HG03558 (cell line): ENCODE measurements around the gene MAML2.

Source experiments
- ATAC-seq: cut with Tn5 transposase; IDR thresholded peaks from one replicate; pipeline ENCODE4 v1.9.1; 2021; ENCODE audit warnings: moderate number of reproducible peaks; ENCODE audit not compliant: unreplicated experiment; ENCODE audit errors: extremely low read depth

Gene MAML2

GRCh38 chr11:96319898-96320656 lies 22.9 kb downstream of the MAML2 start:
- no peak for ATAC-seq

DNA sequence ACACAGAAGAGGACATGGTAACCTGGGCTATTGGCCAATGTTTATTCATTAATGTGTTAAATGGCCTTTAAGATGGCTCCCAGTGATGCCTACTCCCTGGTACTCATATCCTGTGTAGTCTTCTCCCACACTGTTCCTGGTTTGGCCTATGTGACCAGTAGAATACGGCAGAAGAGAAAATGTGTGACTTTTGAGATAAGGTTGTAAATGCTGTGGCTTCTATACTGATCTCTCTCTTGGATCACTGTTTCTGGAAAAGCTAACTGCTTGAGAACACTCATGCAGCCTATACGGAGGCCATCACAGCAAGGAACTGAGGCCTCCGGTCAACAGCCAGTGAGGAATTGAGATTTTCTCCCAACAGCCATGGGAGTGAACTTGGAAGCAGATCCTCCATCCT lies 24.1 kb downstream of the MAML2 start:
- no peak for ATAC-seq

- no peak for ATAC-seq
Measured at GRCh38 chr11:96318399-96318798, 24.6 kb downstream of the MAML2 start.

DNA sequence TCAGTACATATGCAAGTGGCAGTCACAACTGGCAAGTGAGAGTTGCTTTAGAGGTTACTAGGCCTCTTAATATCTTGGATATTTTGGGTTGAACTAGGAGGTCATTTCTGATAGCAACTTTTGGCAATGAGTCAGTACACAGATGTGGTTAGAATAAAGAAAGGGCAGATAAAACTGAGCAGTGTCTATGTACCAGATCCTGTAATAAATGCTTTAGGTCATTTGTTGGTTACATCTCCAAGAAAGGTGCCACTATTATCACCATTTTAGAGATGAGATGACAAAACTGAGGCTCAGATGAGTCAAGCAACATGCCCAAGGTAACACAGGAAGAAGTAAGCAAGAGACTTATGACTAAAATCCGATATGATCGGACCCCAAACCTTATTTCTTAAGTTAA lies 25.0 kb downstream of the MAML2 start:
- no peak for ATAC-seq

- ATAC-seq: no peak
Measured at GRCh38 chr11:96317571-96317970, 25.4 kb downstream of the MAML2 start.

DNA sequence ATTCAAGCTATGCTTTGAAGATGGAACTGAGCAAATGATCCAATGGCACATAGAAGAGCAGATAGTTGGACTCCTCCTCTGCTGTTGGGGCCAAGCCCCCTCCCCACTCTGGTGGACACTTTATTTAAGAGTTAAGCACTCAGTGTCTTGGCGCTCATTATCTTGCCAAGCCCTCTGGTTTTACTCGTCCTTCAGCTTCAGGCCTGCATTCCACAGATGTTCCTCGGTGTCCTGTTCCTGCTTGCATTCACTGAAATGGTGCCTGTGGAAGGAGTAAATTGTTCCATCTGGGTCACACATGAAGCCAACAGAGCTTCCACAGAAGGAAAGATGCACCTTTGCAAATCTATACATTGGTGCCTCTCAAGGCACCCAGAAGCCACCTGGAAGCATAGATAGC lies 26.1 kb downstream of the MAML2 start:
- ATAC-seq: no peak

- ATAC-seq: no peak
Measured at GRCh38 chr11:96315476-96315875, 27.5 kb downstream of the MAML2 start.

- no peak for ATAC-seq
Measured at GRCh38 chr11:96314326-96315020, 28.5 kb downstream of the MAML2 start.

DNA sequence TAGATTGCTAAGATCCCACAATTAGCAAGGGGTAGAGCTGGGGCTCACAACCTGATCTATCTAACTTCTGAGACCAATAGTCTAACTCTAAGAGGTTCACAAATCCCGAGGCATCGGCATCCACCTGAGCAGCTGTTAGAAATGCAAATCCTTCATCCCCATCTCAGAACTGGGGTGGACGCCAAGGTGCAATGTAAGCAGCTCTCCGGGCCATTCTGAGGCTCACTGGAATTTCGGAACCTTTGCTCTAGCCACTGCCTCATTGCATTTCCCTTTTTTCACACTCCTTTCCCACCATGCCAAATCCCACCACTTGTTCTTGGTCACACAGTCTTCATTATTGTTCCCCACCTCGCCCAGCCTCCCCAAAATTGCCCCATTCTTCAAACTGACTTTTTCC lies 29.8 kb downstream of the MAML2 start:
- no peak for ATAC-seq

GRCh38 chr11:96311120-96311568 lies 31.9 kb downstream of the MAML2 start:
- no peak for ATAC-seq

- ATAC-seq: no peak
Measured at GRCh38 chr11:96310236-96310635, 32.8 kb downstream of the MAML2 start.

- no peak for ATAC-seq
Measured at GRCh38 chr11:96309643-96310017, 33.4 kb downstream of the MAML2 start.

- ATAC-seq: no peak
Measured at GRCh38 chr11:96309016-96309642, 33.9 kb downstream of the MAML2 start.

DNA sequence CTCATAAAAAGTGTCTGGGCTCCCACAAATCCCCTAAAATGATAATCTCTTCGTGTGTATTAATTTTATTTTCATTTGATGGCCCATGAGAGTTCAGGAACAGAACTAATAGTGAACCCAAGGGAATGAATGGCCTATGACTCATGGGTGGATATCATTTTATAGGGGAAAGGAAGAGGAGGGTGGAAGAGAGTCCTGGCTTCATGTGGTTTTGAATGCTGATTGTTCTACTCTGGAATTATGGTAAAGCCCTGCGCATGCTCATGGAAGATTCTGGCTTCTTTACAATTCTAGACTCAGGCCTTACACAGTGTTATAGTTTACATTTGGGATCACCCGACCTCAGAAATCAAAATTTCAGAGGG lies 35.2 kb downstream of the MAML2 start:
- ATAC-seq: no peak

GRCh38 chr11:96306933-96307775 lies 35.8 kb downstream of the MAML2 start:
- no peak for ATAC-seq

DNA sequence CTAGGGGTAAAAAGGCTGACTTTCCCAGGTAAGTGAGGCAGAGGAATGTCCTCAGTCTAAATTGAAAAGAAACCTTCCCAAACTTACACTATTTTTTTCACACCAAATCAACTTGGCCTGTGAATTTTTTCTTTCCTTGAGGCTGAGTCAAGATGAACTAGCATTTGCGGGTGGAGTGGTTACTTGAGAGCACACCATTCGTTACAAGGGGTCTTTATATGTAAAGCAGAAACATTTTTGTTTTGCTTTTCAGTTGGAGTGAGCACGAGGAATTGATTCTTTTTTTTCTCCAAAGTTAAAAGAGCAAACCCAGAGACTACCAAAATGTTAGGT lies 36.4 kb downstream of the MAML2 start:
- no peak for ATAC-seq

DNA sequence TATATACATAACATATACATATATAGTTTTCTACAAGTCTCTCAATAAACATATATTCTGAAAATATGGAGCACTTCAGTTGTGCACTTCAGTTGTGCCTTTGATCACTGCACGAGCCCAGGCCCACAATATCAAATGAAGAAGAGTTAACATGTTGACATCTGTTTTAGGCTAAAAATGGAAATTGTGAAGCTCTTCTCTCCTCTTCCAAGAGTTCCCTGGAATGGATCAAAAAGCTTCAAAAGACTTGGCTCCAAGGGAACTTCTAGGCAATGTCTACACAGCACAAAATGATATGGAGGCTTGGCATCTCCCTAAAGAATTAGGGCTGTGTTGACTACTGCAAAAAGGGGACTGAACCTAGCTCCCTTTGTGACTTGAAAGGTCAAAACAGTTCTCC lies 36.9 kb downstream of the MAML2 start:
- no peak for ATAC-seq

- no peak for ATAC-seq
Measured at GRCh38 chr11:96303980-96304379, 39.0 kb downstream of the MAML2 start.

DNA sequence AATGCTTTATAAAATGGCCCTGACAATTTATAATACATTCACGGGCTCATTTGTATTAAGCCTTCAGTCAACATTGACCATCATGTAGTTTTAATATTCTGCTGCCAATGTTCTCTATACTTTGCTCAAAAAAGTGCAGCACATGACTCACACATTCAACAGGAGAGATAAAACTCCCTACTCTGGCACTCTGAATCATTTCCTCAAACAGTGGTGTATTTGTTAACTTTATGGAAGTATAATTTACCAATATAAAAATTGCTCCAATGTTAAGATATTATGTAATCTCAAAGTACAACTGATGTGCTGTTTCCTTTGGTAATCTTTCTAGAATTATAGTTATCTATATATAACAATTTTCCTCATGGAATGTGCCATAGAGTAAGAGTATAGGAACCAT lies 39.9 kb downstream of the MAML2 start:
- no peak for ATAC-seq

DNA sequence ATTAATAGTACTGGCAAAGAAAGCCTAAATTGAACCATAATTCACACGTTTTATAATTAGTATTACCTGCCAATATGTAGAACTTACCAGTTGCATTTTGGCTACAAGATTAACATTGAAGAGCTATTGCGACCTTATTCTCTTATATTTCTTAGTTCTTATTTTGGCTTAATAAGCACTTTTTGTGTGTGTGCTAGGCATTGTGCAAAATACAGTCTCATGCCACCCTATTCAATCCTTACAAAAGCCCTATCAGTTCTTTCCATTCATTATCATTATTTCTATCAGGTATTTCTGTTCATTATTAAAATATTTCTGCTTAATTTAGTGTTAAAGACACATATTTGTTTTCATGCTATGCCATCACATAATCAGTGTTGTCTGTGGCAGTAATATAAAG lies 41.2 kb downstream of the MAML2 start:
- ATAC-seq: no peak
